ENCODE measurements around the gene VWA8. TPM values are rescaled to one million over a fixed set of nuclear protein-coding genes. Genes with fewer than 3 reads are reported as not detected.
"Not testable (repeated sequence)": the region's sequence is repeated elsewhere in the genome, so short reads cannot be mapped to it uniquely, and the experiment has no call there.

The VWA8 gene
- total and polyA plus RNA-seq, 2 donors: 8.8 to 45.9 TPM

DNA sequence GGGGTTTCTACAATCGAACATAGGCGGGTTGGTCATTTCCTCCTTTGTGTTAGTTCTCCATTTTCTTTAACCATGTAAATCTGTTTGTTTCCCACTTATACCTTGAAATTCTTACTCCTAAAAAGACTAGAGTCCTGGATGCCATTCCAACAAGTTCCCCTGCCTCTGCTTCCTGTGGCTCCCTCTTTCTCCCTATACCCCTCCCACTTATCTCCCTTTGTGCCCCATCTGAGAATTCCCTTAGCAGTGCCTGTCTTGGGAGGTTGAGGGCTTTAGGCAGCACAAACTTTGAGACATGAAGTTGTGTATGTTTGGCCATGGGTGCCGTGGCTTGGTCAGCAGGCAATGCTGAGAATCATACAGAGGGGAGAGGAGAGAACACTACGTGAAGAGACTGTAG lies 327.1 kb downstream of the VWA8 start:
- WGBS: 94% methylated on average over 4 of the region's 4 CpGs
- DNase-seq (ENCODE audit: extremely low spot score): no peak
- no peak overlapping the region for H3K27ac ChIP-seq (ENCODE audit: low read depth)

DNA sequence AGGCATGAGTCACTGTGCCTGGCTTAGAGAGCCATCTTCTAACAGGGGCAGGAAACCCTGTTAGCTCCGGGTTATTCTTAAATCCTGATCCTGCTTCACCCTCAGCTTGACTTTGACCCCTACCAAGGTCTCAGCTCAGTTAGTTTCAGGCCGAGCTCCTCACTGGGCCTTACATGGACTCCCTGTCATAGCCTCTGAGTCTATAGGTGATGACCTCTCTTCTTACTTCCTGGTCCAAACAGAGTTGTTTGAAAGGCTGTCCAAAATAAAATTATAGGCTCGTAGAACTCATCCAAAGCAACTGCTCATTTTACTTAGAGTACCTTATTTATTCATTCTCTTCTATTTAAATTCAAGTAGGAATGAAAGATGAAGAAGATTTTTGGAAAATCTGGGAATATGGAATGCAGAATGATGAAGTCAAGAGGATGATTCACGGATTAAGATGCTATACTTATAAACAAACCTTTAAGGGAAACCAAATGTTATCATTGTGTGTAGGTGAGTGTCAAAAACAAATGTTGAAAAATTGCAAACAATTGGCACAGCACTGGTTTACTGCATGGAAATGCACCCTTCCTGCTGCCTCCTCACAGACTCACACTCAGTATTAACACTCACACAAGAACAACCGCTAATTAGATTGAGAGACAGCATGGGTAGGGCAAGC lies 329.5 kb downstream of the VWA8 start:
- Histone ChIP-seq H3K4me1 (ENCODE audit: insufficient read depth) (no peaks in the 10 kb centered on the region), H3K27ac (ENCODE audit: low read depth) (no peak overlapping the region), H3K4me3 (ENCODE audit: low read depth, low read length) (no peak overlapping the region), H3K36me3 (ENCODE audit: insufficient read depth) (no peaks in the 10 kb centered on the region)
- no peak for DNase-seq (ENCODE audit: extremely low spot score)
- 82% methylated on average over 5 of the region's 5 CpGs for WGBS

More for the DNA sequence above, 327.1 kb downstream of the VWA8 start:
- H3K4me3 ChIP-seq (ENCODE audit: low read depth, low read length): no peak overlapping the region
- no peaks in the 10 kb centered on the region for H3K4me1 ChIP-seq (ENCODE audit: insufficient read depth)
- H3K36me3 ChIP-seq (ENCODE audit: insufficient read depth): no peaks in the 10 kb centered on the region

DNA sequence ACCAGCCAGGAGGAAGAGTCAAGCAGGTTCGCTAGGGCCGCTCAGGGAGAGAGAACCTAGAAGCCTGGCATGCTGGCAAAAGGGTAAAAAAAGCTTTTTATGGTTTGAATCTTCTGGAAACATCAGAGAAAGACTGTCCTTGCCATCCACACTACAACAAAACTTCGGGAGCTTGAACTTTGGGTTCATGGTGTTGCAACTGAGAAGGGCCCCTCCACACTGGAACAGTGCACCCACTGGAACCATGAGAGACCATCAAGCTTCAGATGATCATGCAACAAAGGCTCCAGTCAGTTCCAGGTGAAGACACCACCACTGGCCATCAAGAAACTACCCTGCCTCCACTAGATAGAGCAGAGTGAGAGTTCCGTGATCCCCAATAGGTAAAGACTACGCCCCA lies 333.5 kb downstream of the VWA8 start:
- no peaks in the 10 kb centered on the region for H3K4me1 ChIP-seq (ENCODE audit: insufficient read depth)
- no peak overlapping the region for H3K4me3 ChIP-seq (ENCODE audit: low read depth, low read length)
- H3K36me3 ChIP-seq (ENCODE audit: insufficient read depth): no peaks in the 10 kb centered on the region
- WGBS: 98% methylated on average over 5 of the region's 5 CpGs
- no peak overlapping the region for H3K27ac ChIP-seq (ENCODE audit: low read depth)
- no peak for DNase-seq (ENCODE audit: extremely low spot score)

DNA sequence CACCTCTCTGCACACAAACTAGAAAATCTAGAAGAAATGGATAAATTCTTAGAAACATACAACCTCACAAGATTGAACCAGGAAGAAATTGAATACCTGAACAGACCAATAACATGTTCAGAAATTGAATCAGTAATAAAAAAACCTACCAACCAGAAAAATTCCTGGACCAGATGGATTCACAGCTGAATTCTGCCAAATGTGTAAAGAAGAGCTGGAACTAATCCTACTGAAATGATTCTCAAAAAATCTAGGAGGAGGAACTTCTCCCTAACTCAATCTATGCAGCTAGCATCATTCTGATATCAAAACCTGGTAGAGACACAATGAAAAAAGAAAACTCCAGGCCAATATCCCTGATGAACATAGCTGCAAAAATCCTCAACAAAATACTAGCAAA lies 336.9 kb downstream of the VWA8 start:
- no peak for DNase-seq (ENCODE audit: extremely low spot score)
- H3K27ac ChIP-seq (ENCODE audit: low read depth): no peak overlapping the region
- H3K4me3 ChIP-seq (ENCODE audit: low read depth, low read length): no peak overlapping the region
- H3K4me1 ChIP-seq (ENCODE audit: insufficient read depth): no peaks in the 10 kb centered on the region
- H3K36me3 ChIP-seq (ENCODE audit: insufficient read depth): no peaks in the 10 kb centered on the region

- H3K27ac ChIP-seq (ENCODE audit: low read depth): peak overlapping the region; percentile 66
- WGBS: 30% methylated on average over 6 of the region's 6 CpGs
- no peak for DNase-seq (ENCODE audit: extremely low spot score)
These were observed 338.2 kb downstream of the VWA8 start for GRCh38 chr13:41622432-41623429.

DNA sequence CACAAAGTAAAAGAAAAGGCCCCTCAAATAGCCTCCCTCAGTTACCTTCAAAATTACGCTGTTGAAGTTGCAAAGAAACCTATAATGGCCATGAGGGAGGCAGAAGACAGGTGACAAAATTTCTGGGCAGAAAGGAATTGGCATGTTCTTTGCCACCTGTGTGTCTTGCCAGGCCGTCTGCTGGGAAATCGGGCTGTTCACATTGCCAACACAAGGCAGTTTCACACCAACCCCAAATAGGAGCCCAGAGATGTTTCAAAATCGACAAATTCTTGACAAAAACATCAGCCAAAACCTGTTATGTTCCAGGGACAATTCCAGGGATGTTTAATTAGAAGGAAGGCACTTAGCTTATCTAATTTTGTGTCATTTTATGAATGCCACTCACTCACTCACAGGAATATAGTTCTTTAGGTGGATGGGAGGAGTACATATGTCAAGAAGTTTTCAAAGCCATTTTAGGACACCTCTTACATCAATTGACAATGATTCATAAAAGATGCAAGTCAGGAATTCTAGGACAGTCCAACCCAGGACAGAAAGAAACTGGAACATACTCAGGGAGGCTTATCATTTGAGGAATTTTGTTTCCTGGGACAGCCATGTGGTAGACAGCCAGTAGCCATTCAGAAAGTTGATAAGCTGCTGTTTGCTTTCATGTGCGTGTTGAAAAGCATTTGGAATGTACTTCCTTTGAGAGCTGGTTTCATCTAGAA lies 339.0 kb downstream of the VWA8 start:
- Histone ChIP-seq H3K36me3 (ENCODE audit: insufficient read depth) (no peaks in the 10 kb centered on the region), H3K4me3 (ENCODE audit: low read depth, low read length) (peak overlapping the region; percentile 3), H3K4me1 (ENCODE audit: insufficient read depth) (no peaks in the 10 kb centered on the region), H3K27ac (ENCODE audit: low read depth) (peak overlapping the region; percentile 66)
- 71% methylated on average over 5 of the region's 5 CpGs for WGBS
- DNase-seq (ENCODE audit: extremely low spot score): no peak

More at GRCh38 chr13:41622432-41623429, 338.2 kb downstream of the VWA8 start:
- H3K4me1 ChIP-seq (ENCODE audit: insufficient read depth): no peaks in the 10 kb centered on the region
- peak overlapping the region; percentile 3 for H3K4me3 ChIP-seq (ENCODE audit: low read depth, low read length)
- no peaks in the 10 kb centered on the region for H3K36me3 ChIP-seq (ENCODE audit: insufficient read depth)

- DNase-seq (ENCODE audit: extremely low spot score); H3K36me3 ChIP-seq (ENCODE audit: insufficient read depth); H3K4me1 ChIP-seq (ENCODE audit: insufficient read depth); H3K4me3 ChIP-seq (ENCODE audit: low read depth, low read length); H3K27ac ChIP-seq (ENCODE audit: low read depth): not testable (repeated sequence)
- WGBS: 98% methylated on average over 5 of the region's 5 CpGs
These were observed 343.3 kb downstream of the VWA8 start for GRCh38 chr13:41617633-41618032.

GRCh38 chr13:41616151-41616550 lies 344.8 kb downstream of the VWA8 start:
- 82% methylated on average over 3 of the region's 3 CpGs for WGBS
- peaks cover 4% of the 10 kb centered on the region for H3K4me1 ChIP-seq (ENCODE audit: insufficient read depth)
- no peaks in the 10 kb centered on the region for H3K36me3 ChIP-seq (ENCODE audit: insufficient read depth)
- no peak overlapping the region for H3K27ac ChIP-seq (ENCODE audit: low read depth)
- DNase-seq (ENCODE audit: extremely low spot score): no peak
- H3K4me3 ChIP-seq (ENCODE audit: low read depth, low read length): no peak overlapping the region

- H3K4me1 ChIP-seq (ENCODE audit: insufficient read depth): peaks cover 4% of the 10 kb centered on the region
- H3K4me3 ChIP-seq (ENCODE audit: low read depth, low read length): no peak overlapping the region
- no peak overlapping the region for H3K27ac ChIP-seq (ENCODE audit: low read depth)
- H3K36me3 ChIP-seq (ENCODE audit: insufficient read depth): no peaks in the 10 kb centered on the region
- DNase-seq (ENCODE audit: extremely low spot score): no peak
These were observed 345.4 kb downstream of the VWA8 start for GRCh38 chr13:41615528-41615855.

GRCh38 chr13:41614671-41615527 lies 346.0 kb downstream of the VWA8 start:
- Histone ChIP-seq H3K4me1 (ENCODE audit: insufficient read depth) (peaks cover 4% of the 10 kb centered on the region), H3K27ac (ENCODE audit: low read depth) (no peak overlapping the region), H3K4me3 (ENCODE audit: low read depth, low read length) (no peak overlapping the region), H3K36me3 (ENCODE audit: insufficient read depth) (no peaks in the 10 kb centered on the region)
- DNase-seq (ENCODE audit: extremely low spot score): no peak
- 78% methylated on average over 7 of the region's 7 CpGs for WGBS

DNA sequence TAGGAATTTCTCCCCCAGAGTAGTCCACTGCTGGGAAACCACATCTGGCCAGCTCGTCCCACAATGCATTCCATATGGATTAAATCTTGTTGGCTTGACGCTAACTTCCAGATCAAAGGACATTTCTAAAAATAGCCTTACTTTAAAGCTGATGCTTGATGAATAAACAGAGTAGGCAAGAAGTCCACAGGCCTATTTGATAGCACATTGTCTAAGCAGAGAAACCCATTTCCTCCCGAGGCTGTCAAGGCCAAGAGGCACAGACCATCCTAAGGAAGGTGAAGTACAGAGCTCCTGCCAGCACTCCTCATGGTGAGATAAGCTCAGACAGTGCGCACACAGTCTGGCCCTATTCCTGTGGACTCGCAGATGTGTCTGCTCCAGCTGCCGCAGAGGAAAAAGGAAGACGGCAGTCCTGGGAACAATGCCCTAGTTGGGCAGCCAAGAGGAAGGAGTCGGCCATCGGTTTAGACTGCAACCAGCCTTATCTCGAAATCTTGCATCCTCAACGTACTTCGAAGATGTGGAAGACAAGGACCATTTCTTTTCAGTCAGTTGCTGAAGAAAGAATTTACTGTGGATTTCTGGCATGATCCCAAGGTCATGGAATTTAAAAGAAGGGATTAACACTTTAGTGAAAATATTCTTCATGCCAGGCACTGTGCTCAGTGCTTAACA lies 346.8 kb downstream of the VWA8 start:
- no peak for DNase-seq (ENCODE audit: extremely low spot score)
- Histone ChIP-seq H3K36me3 (ENCODE audit: insufficient read depth) (no peaks in the 10 kb centered on the region), H3K27ac (ENCODE audit: low read depth) (no peak overlapping the region), H3K4me1 (ENCODE audit: insufficient read depth) (peaks cover 4% of the 10 kb centered on the region), H3K4me3 (ENCODE audit: low read depth, low read length) (no peak overlapping the region)
- WGBS: 20% methylated on average over 12 of the region's 12 CpGs

DNA sequence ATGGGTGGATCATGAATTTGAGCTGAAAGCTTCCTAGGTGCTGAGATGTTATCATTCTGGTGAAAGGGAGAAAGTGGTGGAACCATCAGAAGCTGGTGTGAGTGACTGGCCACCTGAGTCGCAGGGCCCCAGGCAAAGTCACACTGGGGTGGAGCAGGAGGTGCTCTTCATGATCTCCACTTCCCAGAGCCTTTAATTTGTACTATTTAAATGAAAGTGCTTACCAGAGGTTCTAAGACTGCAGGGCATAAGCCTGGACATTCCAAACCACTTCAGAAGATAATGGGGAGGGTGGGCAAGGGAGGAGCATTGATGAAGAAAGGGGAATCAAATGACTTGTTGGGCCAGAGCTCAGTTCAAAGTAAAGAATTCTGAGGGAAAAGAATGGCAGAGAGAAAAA lies 347.4 kb downstream of the VWA8 start:
- Histone ChIP-seq H3K4me1 (ENCODE audit: insufficient read depth) (peaks cover 4% of the 10 kb centered on the region), H3K4me3 (ENCODE audit: low read depth, low read length) (no peak overlapping the region), H3K36me3 (ENCODE audit: insufficient read depth) (no peaks in the 10 kb centered on the region), H3K27ac (ENCODE audit: low read depth) (no peak overlapping the region)
- no peak for DNase-seq (ENCODE audit: extremely low spot score)
- WGBS: 92% methylated on average over 1 of the region's 1 CpG
